MCF 10A (cell line): ENCODE measurements around the gene KRTAP5-5. TPM values are rescaled to one million over a fixed set of nuclear protein-coding genes. Genes with fewer than 3 reads are reported as not detected.
A peak's percentile ranks its signal among the peaks of the same experiment; 100 is the strongest.

Experiments
- BruUV-seq: library from RNA; stranded (reverse); fragments of 400-500 nt; replicated peaks from 2 replicates; lab custom pipeline; 2021; lab: Mats Ljungman, UMichigan
- CTCF ChIA-PET: fragments of 300-600 bp; sonication (Branson Sonifier 250); formaldehyde crosslinking; extraction: SDS; loops from one replicate; lab custom pipeline; 2021; ENCODE audit warnings: antibody characterized with exemption, inconsistent platforms; lab: Yijun Ruan, JAX
- POLR2A ChIA-PET: fragments of 300-600, 350-650 bp; sonication (Branson Sonifier 250); formaldehyde crosslinking; extraction: SDS; loops from one replicate; lab custom pipeline; 2020; ENCODE audit warnings: antibody characterized with exemption, inconsistent platforms; lab: Yijun Ruan, JAX
- DNase-seq: peaks from one replicate; pipeline ENCODE4 v3.0.0-alpha.2; 2018; ENCODE audit not compliant: unreplicated experiment
- H3K27ac Mint-ChIP-seq: one replicate; pipeline ENCODE4 v1.8.0; 2022; ENCODE audit warnings: mild to moderate bottlenecking, low read depth, mixed read lengths; ENCODE audit not compliant: unreplicated experiment
- H3K27me3 Mint-ChIP-seq: one replicate; pipeline ENCODE4 v1.8.0; 2022; ENCODE audit warnings: mixed read lengths; ENCODE audit not compliant: insufficient read depth, unreplicated experiment
- H3K36me3 Mint-ChIP-seq: one replicate; pipeline ENCODE4 v1.8.0; 2022; ENCODE audit warnings: mild to moderate bottlenecking, moderate library complexity, mixed read lengths; ENCODE audit not compliant: insufficient read depth, unreplicated experiment
- H3K4me1 Mint-ChIP-seq: one replicate; pipeline ENCODE4 v1.8.0; 2022; ENCODE audit warnings: mixed read lengths; ENCODE audit not compliant: insufficient read depth, unreplicated experiment
- H3K4me3 Mint-ChIP-seq: one replicate; pipeline ENCODE4 v1.8.0; 2022; ENCODE audit warnings: mild to moderate bottlenecking, moderate library complexity, mixed read lengths; ENCODE audit not compliant: unreplicated experiment
- H3K9me3 Mint-ChIP-seq: one replicate; pipeline ENCODE4 v1.8.0; 2022; ENCODE audit warnings: mixed read lengths; ENCODE audit not compliant: unreplicated experiment
- CTCF ChIP-seq: fragments of 200-600 bp; IDR thresholded peaks from one replicate; pipeline ENCODE4 v1.8.0; 2022; ENCODE audit warnings: antibody characterized with exemption, mild to moderate bottlenecking; ENCODE audit not compliant: unreplicated experiment
- intact Hi-C: fragments of 100-400 bp; cut with micrococcal nuclease; formaldehyde crosslinking; loops from 2 replicates; pipeline ENCODE4 v1.14.1; 2022
- total RNA-seq: library from RNA; stranded (reverse); gene quantifications from 2 replicates; pipeline ENCODE4 v1.2.3, GENCODE V29; 2022

KRTAP5-5 gene
- total RNA-seq, 1 experiment from 2014 or later = not detected

- Mint-ChIP-seq H3K27me3 (peaks cover 12% of the 10 kb centered on the region), H3K4me1 (peaks cover 4% of the 10 kb centered on the region), H3K27ac (peak overlapping the region; percentile 42), H3K4me3 (no peak overlapping the region), H3K36me3 (no peaks in the 10 kb centered on the region), H3K9me3 (no peaks in the 10 kb centered on the region)
- intact Hi-C loops = no loop called here
- TF ChIP-seq CTCF = no peak
- BruUV-seq = no TSS peak
- CTCF ChIA-PET = interaction anchor here (0.5 to 10.0 kb wide), 13 partner anchors 15 to 497 kb away, joined by 3 to 165 read pairs (median 7); partner anchors contain the start of gene SYT8
- POLR2A ChIA-PET = no interaction called here
- no peak for DNase-seq
These were observed 25.8 kb downstream of the KRTAP5-5 start for GRCh38 chr11:1655168-1656060.

GRCh38 chr11:1656061-1656441, 26.5 kb downstream of the KRTAP5-5 start:
- Mint-ChIP-seq H3K27ac (no peak overlapping the region), H3K4me3 (no peak overlapping the region), H3K4me1 (peaks cover 4% of the 10 kb centered on the region), H3K27me3 (peaks cover 17% of the 10 kb centered on the region), H3K9me3 (no peaks in the 10 kb centered on the region), H3K36me3 (no peaks in the 10 kb centered on the region)
- DNase-seq = no peak
- ChIA-PET POLR2A (no interaction called here), CTCF (interaction anchor here (0.6 to 10.0 kb wide), 7 partner anchors 38 to 496 kb away, joined by 3 to 165 read pairs (median 7); partner anchors contain the start of gene SYT8)
- BruUV-seq = no TSS peak
- intact Hi-C loops = no loop called here
- no peak for TF ChIP-seq CTCF

- H3K36me3 Mint-ChIP-seq = no peaks in the 10 kb centered on the region
- peaks cover 4% of the 10 kb centered on the region for H3K4me1 Mint-ChIP-seq
- no TSS peak for BruUV-seq
- intact Hi-C loops = no loop called here
- POLR2A ChIA-PET = no interaction called here
- DNase-seq = no peak
- TF ChIP-seq CTCF = no peak
- CTCF ChIA-PET = interaction anchor here (0.9 to 10.0 kb wide), 3 partner anchors 37 to 496 kb away, joined by 3 to 165 read pairs (median 43); no protein-coding TSS in a partner anchor
- H3K27ac Mint-ChIP-seq = no peak overlapping the region
- H3K4me3 Mint-ChIP-seq = no peak overlapping the region
- peaks cover 17% of the 10 kb centered on the region for H3K27me3 Mint-ChIP-seq
- no peaks in the 10 kb centered on the region for H3K9me3 Mint-ChIP-seq
These were observed 27.1 kb downstream of the KRTAP5-5 start for GRCh38 chr11:1656670-1657069.

- TF ChIP-seq CTCF = no peak
- Mint-ChIP-seq H3K9me3 (no peaks in the 10 kb centered on the region), H3K27ac (no peak overlapping the region), H3K4me1 (no peaks in the 10 kb centered on the region), H3K36me3 (no peaks in the 10 kb centered on the region), H3K27me3 (peaks cover 17% of the 10 kb centered on the region), H3K4me3 (no peak overlapping the region)
- no TSS peak for BruUV-seq
- POLR2A ChIA-PET = no interaction called here
- CTCF ChIA-PET = interaction anchor here (0.6 kb wide), 1 partner anchor 34 kb away, joined by 3 read pairs; no protein-coding TSS in a partner anchor
- intact Hi-C loops = no loop called here
- DNase-seq = no peak
These were observed 29.9 kb downstream of the KRTAP5-5 start for GRCh38 chr11:1659506-1659905.
